HL-60/S4 treated with phorbol 12-myristate 13-acetate at 8.2 ng/mL for 4 days and 3 days (cell line): Measurements from ENCODE around the gene FZD4.
"Not testable (repeated sequence)": the region's sequence is repeated elsewhere in the genome, so short reads cannot be mapped to it uniquely, and the experiment has no call there.

Experiments used
- in situ Hi-C: fragments of 300-500 bp; cut with MboI; formaldehyde crosslinking; loops from 2 replicates; pipeline ENCODE4 v1.15.0; 2022; ENCODE audit warnings: low sequenced_read_pairs

FZD4 gene

GRCh38 chr11:86916330-86916729 is 38.9 kb downstream of the FZD4 start:
- in situ Hi-C loops, result no loop called here

- in situ Hi-C loops, result not testable (repeated sequence)
Observed at GRCh38 chr11:86915850-86916249, 39.3 kb downstream of the FZD4 start.

GRCh38 chr11:86914865-86915519 is 40.2 kb downstream of the FZD4 start:
- in situ Hi-C loops, result no loop called here

GRCh38 chr11:86912238-86912637 is 43.0 kb downstream of the FZD4 start:
- in situ Hi-C loops, result no loop called here

- in situ Hi-C loops, result no loop called here
Observed at GRCh38 chr11:86910592-86910991, 44.6 kb downstream of the FZD4 start.

GRCh38 chr11:86906198-86906597 is 49.0 kb downstream of the FZD4 start:
- in situ Hi-C loops, result no loop called here

GRCh38 chr11:86905252-86905651 is 49.9 kb downstream of the FZD4 start:
- in situ Hi-C loops, result no loop called here

- in situ Hi-C loops, result no loop called here
Observed at GRCh38 chr11:86904001-86904400, 51.2 kb downstream of the FZD4 start.

- in situ Hi-C loops, result no loop called here
Observed at GRCh38 chr11:86902345-86902744, 52.9 kb downstream of the FZD4 start.

- in situ Hi-C loops, result no loop called here
Observed at GRCh38 chr11:86901599-86901998, 53.6 kb downstream of the FZD4 start.

GRCh38 chr11:86900162-86900561 is 55.0 kb downstream of the FZD4 start:
- in situ Hi-C loops, result no loop called here

GRCh38 chr11:86898689-86899088 is 56.5 kb downstream of the FZD4 start:
- in situ Hi-C loops, result no loop called here

GRCh38 chr11:86896441-86896841 is 58.8 kb downstream of the FZD4 start:
- in situ Hi-C loops, result no loop called here
